HG02642 (cell line): ENCODE measurements around the gene SNX19.
A peak's percentile ranks its signal among the peaks of the same experiment; 100 is the strongest.
"Not testable (repeated sequence)": the region's sequence is repeated elsewhere in the genome, so short reads cannot be mapped to it uniquely, and the experiment has no call there.

Experiments used
- ATAC-seq: cut with Tn5 transposase; IDR thresholded peaks from one replicate; pipeline ENCODE4 v1.9.1; 2021; ENCODE audit warnings: mild to moderate bottlenecking; ENCODE audit not compliant: unreplicated experiment, poor library complexity

SNX19 gene, protein sequence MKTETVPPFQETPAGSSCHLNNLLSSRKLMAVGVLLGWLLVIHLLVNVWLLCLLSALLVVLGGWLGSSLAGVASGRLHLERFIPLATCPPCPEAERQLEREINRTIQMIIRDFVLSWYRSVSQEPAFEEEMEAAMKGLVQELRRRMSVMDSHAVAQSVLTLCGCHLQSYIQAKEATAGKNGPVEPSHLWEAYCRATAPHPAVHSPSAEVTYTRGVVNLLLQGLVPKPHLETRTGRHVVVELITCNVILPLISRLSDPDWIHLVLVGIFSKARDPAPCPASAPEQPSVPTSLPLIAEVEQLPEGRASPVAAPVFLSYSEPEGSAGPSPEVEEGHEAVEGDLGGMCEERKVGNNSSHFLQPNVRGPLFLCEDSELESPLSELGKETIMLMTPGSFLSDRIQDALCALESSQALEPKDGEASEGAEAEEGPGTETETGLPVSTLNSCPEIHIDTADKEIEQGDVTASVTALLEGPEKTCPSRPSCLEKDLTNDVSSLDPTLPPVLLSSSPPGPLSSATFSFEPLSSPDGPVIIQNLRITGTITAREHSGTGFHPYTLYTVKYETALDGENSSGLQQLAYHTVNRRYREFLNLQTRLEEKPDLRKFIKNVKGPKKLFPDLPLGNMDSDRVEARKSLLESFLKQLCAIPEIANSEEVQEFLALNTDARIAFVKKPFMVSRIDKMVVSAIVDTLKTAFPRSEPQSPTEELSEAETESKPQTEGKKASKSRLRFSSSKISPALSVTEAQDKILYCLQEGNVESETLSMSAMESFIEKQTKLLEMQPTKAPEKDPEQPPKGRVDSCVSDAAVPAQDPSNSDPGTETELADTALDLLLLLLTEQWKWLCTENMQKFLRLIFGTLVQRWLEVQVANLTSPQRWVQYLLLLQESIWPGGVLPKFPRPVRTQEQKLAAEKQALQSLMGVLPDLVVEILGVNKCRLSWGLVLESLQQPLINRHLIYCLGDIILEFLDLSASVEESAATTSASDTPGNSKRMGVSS

DNA sequence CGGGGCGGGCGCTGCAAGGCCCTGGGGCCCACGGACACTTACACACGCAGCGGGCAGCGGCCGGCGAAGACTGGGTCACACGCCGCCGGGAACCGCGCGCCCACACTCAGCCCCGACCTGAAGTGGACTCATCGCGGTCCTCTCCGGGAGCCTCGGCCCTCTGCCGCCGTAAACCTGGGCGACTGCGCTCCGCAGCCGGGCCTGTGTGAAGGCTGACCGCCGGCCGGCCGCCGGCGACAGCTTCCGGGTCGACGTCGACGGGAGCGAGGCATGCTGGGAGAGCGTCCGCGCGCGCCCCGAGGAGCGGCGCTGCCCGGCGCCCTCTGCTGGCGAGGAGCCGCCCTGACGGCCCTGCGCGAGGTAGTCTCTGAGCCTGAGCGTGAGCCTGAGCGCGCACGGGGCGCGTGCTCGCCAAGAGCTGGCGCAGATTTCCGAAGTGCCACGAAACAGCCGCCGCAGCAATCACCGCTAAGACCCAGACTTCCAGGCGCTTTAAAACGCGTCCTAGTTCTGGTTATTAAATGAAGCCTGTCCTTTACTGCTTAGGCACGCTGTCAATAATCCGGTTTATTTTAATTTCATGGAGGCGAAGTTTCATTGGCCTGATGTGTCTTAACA lies at the start of gene SNX19:
TSS of gene SNX19 (minus strand) at position 242 of the 618 bp plus-strand sequence. CDS start 540 bp downstream, outside the sequence.
- peak; percentile 99 for ATAC-seq

DNA sequence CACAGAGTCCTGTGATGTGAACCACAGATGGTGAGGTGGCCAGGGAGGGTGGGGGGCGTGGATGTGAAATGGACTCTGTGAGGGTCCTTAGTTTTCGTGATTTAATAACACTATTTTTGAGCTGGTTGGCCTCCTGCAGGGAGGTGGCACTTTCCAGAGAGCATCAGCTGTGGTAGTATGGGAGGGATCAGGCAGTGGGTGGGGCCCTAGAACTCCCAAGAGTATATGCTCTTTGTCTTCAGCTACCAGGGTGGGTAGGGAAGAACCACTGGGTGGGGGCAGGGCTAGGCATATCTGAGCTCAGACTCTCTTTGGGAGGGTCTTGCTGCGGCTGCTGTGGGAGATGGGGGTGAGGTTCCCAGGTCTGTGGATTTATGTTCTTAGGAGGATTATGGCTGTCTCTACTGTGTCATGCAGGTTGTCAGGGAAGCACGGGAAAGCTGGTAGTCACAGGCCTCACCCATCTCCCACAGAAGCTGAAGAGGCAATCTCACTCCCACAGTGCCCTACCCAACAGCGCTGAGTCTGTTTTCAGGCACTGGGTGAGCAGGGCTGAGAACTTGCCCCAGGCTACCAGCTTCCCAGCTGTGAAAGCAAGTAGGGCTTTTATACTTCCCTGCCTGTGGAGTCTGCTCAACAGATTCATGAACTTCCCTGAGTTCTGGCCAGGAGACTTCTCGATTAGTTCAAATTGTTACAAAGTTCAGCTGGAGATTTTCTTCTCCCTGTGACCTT lies 47.9 kb upstream of the SNX19 start:
- ATAC-seq = no peak

DNA sequence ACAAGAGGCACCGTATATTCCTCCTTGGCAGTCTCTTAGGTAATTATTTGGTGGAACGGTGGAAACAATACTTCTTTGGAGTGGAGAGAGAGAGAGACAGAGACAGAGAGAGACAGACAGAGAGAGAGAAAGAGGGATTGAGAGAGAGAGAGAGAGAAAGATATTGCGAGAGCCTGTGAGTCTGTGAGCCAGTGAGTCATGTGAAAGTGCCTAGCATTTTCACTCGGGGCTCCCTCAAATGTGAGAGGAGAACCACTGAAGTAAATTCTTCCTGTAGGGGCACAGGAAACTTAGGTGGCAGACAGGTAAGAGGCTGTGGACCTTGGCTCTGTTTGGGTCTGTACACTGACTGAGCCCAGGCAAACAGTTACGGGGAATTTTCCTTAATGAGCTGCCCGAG lies 31.6 kb upstream of the SNX19 start:
- no peak for ATAC-seq

DNA sequence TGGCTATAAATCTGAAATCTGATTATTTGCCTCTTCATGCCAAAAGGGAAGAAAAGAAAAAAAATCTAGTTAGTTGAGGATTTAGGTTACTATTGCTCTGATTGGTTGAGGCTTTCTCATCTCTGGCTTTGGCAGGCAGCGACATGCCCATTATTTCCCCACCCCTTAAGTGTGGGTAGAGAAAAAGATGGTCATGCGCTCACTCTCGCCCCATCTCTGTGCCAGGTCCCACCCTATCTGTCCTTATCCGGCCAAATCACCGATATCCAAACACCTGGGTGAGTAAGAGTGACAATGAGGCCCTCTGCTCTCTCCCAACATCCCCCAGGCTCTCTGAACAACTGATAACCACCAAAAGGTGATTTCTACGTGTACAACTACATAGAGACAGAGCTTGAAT lies 31.2 kb upstream of the SNX19 start:
- no peak for ATAC-seq

DNA sequence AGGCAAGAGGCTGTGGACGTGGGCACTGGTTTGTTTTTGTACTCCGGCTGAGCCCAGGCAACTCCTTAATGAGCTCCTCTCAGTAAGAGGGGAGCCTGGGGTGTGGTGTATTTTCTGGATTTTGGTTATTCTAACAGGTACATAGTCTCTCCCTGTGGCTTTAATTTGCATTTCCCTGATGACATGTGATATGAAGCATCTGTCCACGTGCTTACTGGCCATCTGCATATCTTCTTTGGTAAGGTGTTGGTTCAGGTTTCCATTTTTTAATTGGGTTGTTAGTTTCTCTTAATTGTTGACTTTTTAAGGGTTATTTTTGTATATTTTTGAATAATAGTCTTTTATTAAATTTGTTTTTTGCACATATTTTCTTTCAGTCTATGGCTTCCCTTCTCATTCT lies 30.8 kb upstream of the SNX19 start:
- ATAC-seq = no peak

DNA sequence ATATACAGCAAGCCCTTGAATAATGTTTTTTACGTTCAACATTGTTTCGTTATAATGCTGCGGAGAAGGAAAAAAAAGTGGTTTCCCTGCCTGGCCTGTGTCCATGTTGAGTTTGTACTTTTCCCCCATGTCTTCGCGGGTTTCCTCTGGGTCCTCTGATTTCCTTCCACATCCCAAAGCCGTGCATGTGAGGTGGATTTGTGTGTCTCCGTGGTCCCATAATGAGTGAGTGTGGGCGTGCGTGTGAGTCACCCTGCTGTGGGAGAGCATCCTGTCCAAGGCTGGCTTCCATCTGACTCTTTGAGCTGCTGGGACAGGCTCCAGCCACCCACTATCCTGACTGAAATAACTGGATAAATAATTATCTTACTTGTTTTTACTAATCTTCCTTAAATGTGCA lies 29.6 kb upstream of the SNX19 start:
- no peak for ATAC-seq

DNA sequence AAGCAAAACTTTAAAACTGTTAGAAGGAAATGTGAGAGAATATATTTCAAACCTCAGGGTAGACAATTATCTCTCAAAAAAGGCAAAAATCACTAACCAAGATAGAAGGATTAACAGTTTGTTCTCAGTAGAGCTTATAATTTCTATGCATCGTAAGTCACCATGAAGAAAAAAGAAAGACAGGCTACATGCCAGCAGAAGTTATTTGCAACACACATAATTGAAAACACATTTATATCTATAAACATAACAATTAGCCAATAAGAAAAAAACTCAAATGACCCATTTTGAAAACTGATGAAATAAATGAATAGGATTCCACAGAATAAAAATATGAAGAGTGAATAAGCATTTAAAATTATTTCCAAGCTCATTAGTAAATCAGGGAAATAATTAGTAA lies 24.4 kb upstream of the SNX19 start:
- ATAC-seq = no peak

DNA sequence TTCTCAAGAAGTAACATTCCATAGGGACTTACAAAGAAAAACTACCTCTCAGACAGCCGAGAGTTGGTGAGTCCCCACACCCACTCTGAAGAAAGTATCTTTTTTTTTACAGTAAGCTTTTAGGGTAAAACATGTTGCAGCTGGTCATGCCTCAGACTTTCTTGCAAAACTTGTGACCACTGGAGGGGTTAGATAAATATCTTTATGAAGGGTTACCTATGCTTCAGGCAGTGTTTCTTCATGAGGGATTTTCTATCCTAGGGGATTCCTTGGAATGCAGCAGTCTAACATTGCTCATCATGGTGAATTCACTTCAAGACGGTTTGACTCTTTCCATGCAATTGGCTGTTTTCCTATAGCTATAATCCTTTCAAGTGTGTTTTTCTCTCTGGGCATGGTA lies 20.8 kb upstream of the SNX19 start:
- ATAC-seq = no peak

DNA sequence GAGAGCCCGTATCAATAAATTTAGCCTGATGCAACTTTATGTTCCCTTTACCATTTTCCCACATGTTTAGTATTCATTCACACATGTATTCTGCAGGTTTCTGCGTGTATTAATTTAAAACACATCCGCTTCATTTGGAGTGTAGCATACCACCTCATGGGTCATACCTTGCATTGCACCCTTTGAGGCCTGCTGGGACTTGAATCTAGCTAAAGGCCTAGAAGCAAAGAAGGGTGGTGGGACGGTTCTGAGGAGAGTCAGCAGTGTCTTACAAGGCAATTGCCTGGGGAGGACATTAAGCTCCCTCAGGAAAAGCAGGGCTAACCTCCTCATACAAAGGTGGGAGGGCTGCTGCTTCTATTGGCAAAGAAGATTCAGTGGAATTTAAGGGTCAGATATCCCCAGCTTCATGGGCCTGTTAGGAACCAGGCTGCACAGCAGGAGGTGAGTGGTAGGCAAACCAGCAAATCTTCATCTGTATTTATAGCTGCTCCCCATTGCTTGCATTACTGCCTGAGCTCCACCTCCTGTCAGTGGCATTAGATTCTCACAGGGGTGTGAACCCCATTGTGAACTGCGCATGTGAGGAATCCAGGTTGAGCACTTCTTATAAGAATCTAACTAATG lies 15.9 kb upstream of the SNX19 start:
- no peak for ATAC-seq

DNA sequence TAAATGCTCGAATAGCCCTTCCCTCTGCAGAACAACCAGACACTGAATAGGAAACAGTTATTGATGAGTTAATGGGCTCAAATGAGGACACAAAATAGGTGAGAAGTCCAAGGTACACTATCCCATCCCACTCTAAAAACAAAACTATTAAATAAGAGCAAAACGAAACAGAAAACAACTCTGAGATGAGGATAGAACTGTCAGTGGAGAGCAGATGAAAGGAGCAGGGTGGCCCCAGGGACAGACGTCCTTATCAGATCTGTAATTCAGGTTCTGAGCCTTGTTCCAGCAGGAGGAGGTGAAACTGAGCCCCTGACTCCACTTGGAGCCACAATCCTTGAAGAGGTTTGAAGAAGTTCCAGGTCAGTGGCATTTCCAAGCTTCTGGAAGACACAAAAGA lies 8.5 kb upstream of the SNX19 start:
- ATAC-seq = no peak

DNA sequence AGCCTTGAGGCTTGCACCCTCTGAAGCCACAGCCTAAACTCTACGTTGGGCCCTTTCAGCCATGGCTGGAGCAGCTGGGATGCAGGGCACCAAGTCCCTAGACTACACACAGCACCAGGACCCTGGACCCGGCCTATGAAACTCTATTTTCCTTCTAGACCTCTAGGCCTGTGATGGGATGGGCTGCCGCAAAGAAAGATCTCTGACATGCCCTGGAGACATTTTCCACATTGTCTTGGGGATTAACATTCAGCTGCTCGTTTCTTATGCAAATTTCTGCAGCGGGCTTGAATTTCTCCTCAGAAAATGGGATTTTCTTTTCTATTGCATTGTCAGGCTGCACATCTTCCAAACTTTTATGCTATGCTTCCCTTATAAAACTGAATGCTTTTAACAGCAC lies 4.3 kb upstream of the SNX19 start:
- not testable (repeated sequence) for ATAC-seq

DNA sequence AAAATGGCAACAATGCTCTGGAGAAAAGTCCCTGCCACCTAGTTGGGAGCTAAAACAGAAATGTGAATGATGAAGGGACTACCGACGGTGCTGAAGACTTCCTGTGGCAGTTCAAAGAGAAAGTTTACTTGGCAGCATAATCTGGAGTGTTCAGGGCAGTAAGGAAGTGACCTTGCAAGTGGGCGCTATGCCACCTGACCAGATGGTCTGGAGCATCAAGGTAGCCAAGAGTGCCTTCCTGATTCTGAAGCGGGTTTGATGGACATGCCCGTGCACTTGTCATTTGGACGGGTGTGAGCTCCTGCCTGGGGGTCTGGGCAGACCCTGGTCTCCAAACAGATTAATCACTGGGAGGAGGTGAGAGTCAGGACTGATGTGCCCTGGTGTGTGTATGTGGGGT lies 1.8 kb upstream of the SNX19 start:
- no peak for ATAC-seq

DNA sequence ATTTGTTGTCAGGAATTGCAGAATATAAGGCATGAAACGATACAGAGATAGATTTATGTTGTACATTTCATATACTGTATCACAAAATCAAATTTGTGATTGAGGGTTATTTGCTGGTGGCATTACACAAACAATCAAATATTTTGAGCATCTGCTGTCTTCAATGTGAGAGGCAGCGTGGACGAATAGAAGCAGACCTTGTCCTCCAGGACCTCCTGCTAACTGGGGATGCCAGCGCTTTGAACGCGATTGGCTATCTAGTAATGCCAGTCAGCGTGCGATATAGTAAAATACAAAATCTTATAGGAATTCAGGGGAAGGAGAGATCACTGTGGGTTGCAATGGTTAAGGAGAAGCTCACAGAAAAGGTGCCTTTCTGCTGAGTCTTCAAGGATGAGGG lies 631 bp upstream of the SNX19 start:
- ATAC-seq = no peak

DNA sequence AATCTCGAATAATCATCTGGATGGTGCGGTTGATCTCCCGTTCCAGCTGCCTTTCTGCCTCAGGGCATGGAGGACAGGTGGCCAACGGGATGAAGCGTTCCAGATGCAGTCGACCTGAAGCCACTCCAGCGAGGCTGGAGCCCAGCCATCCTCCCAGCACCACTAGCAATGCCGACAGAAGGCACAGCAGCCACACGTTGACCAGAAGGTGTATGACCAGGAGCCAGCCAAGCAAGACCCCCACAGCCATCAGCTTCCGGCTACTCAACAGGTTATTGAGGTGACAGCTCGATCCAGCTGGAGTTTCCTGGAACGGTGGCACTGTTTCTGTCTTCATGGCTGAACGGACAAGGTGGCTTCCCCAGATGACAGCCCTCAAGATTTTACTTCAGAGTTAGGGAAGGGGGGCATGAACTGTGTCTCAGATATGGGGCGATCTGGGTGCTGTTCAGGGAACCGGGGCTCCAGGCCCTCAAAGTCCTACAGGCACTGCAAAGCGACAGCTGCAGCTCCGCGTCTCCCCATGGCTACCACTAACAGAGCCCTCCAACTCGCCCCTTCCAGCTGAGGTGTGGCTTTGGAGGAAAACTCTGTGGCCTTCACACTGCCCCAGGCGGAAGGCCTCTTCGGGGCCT lies 559 bp downstream of the SNX19 start:
- ATAC-seq = no peak

DNA sequence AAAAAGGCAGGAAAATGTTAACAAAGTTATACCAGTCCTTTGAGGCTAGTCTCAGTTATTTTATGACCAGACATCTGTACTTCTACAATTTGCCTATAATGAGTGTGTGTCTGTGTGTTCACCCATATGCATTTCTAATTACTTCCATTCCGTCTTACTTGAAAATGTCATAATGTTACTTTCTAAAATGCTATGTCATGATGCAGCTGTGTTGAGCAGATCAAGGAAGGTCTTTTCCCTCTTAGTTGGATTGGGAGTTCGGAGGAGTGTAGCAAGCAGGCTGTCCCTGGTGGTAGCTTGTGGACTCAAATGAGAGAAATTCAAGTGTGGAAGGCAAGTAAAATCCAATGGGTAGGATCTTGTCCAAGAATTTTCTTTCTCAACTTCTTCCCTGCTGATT lies 3.0 kb downstream of the SNX19 start:
- no peak for ATAC-seq

DNA sequence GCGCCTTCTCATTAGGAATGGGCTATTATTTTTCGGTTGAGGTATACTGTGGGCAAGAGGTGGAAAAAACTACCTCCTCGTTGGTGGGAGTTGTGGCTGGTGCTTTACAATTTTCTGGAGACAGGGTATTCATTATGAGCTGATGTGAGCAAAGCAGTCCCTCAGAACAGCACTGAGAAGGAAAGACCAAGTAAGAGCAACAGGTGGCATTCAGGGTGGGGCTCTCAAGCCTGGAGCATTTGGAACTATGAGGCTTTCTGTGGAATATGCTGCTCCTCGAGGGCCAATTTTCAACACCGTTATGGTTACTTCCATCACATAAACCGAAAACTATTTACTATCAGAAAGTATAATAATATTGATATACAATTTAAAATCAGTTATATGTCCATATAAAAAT lies 3.7 kb downstream of the SNX19 start:
- ATAC-seq = no peak

DNA sequence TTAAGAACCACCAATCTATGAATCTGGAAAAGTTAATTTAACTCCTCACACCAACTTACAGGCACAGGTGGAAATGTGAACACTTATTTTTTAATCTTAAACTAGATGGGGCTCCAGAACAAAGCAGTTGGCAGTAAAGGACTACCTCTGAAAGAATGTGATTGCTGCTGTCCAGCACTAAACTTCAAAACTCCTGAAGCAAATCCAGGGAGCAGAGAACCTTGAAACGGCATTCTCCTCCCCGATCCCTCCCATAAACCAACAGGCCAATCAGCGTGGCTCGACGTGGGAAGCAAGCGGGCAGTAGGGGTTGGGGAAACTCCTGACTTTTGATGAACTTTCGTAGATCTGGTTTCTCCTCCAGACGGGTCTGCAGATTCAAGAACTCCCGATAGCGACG lies 5.0 kb downstream of the SNX19 start:
- no peak for ATAC-seq

DNA sequence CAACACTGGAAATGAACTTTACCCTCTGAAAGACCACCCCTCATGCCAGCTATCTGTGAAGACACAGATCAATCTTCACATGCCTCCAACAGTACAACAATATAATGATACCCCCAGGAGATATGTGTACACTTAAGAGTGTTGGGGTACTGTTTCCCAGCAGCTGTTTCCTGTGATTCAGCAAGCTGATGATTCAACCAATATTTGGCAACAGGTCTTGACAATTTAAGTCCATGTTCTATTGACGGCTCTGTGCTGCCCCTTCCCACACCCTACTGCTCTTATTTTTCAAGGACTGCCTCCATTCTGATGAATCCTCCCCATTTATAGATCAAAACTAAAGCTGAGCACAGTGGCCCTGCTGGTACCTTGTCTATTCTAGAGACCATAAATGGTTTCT lies 6.6 kb downstream of the SNX19 start:
- no peak for ATAC-seq
